ENCODE measurements around the gene CORO7.

CORO7 gene

GRCh38 chr16:4428500-4428899 lies 12.1 kb upstream of the CORO7 start:
- intact Hi-C loops (cut with DNase I): loop anchor here (10.0 kb wide), 1 partner anchor 46 kb away; the partner anchor contains the start of genes HMOX2 and NMRAL1
- DNase-seq: no peak

- intact Hi-C loops (cut with DNase I): loop anchor here (10.0 kb wide), 1 partner anchor 48 kb away; the partner anchor contains the start of genes HMOX2 and NMRAL1
- DNase-seq: no peak
These were observed 10.5 kb upstream of the CORO7 start for GRCh38 chr16:4426722-4427372.

- peak in 4 of 42 donors; percentile 26 to 36 (median 32) for DNase-seq
- intact Hi-C loops (cut with DNase I): loop anchor here (10.0 kb wide), 1 partner anchor 49 kb away; the partner anchor contains the start of genes HMOX2 and NMRAL1
These were observed 9.8 kb upstream of the CORO7 start for GRCh38 chr16:4426021-4426684.

GRCh38 chr16:4425378-4426020 lies 9.1 kb upstream of the CORO7 start, which contains the start of gene DNAJA3:
TSS of gene DNAJA3 (plus strand) at chr16:4425868. CDS start at chr16:4425882, 14 bp downstream.
- DNase-seq: peak; percentile 88 to 97 (median 93)
- intact Hi-C loops (cut with DNase I): loop anchor here (10.0 kb wide), 1 partner anchor 49 kb away; the partner anchor contains the start of genes HMOX2 and NMRAL1

GRCh38 chr16:4420505-4421105 lies 4.2 kb upstream of the CORO7 start:
- intact Hi-C loops (cut with DNase I): loop anchor here (10.0 kb wide), 1 partner anchor 54 kb away; the partner anchor contains the start of genes HMOX2 and NMRAL1
- no peak for DNase-seq

GRCh38 chr16:4419402-4419959 lies 3.1 kb upstream of the CORO7 start:
- intact Hi-C loops (cut with DNase I): no loop called here
- DNase-seq: no peak

- intact Hi-C loops (cut with DNase I): no loop called here
- DNase-seq: peak in 38 of 42 donors; percentile 36 to 79 (median 62)
These were observed 727 bp downstream of the CORO7 start for GRCh38 chr16:4415538-4416199.

- no peak for DNase-seq
- intact Hi-C loops (cut with DNase I): no loop called here
These were observed 2.0 kb downstream of the CORO7 start for GRCh38 chr16:4414187-4414917.

- DNase-seq: no peak
These were observed 3.5 kb downstream of the CORO7 start for GRCh38 chr16:4412854-4413253.

GRCh38 chr16:4412159-4412558 lies 4.2 kb downstream of the CORO7 start:
- no peak for DNase-seq
- intact Hi-C loops (cut with DNase I): no loop called here

More at GRCh38 chr16:4412854-4413253, 3.5 kb downstream of the CORO7 start:
- intact Hi-C loops (cut with DNase I): no loop called here

GRCh38 chr16:4411684-4412083 lies 4.7 kb downstream of the CORO7 start:
- peak; percentile 81 to 97 (median 93) for DNase-seq
- intact Hi-C loops (cut with DNase I): no loop called here

- intact Hi-C loops (cut with DNase I): no loop called here
- DNase-seq: peak in 38 of 42 donors; percentile 43 to 89 (median 74)
These were observed 5.9 kb downstream of the CORO7 start for GRCh38 chr16:4410335-4411075.

GRCh38 chr16:4409081-4409932 lies 7.1 kb downstream of the CORO7 start:
- DNase-seq: peak in 17 of 42 donors; percentile 28 to 84 (median 52)
- intact Hi-C loops (cut with DNase I): no loop called here

- intact Hi-C loops (cut with DNase I): no loop called here
These were observed 8.1 kb downstream of the CORO7 start for GRCh38 chr16:4408323-4408690.

GRCh38 chr16:4407543-4408322 lies 8.7 kb downstream of the CORO7 start:
- intact Hi-C loops (cut with DNase I): no loop called here
- no peak for DNase-seq

More at GRCh38 chr16:4408323-4408690, 8.1 kb downstream of the CORO7 start:
- no peak for DNase-seq

Data from head of caudate nucleus (tissue), 42 donors.